H9 (cell line): Measurements from ENCODE around the gene OTOGL. TPM values are rescaled to one million over a fixed set of nuclear protein-coding genes. Genes with fewer than 3 reads are reported as not detected.

Experiments
- DNase-seq: peaks from one replicate; pipeline ENCODE4 v3.0.0-alpha.2; 2017
- H2AFZ ChIP-seq: one replicate; pipeline ENCODE4 v1.6.1; 2013; ENCODE audit warnings: mild to moderate bottlenecking, low read length, control low read depth, moderate library complexity
- H2AK5ac ChIP-seq: 2 replicates; pipeline ENCODE4 v1.6.1; 2013; ENCODE audit warnings: low read length, control low read depth, mixed read lengths; ENCODE audit not compliant: insufficient read length
- H2BK120ac ChIP-seq: one replicate; pipeline ENCODE4 v1.6.1; 2013; ENCODE audit warnings: low read depth, mild to moderate bottlenecking, low read length, control low read depth, inconsistent platforms; ENCODE audit not compliant: poor library complexity, severe bottlenecking
- H2BK12ac ChIP-seq: 2 replicates; pipeline ENCODE4 v1.6.1; 2013; ENCODE audit warnings: low read length, control low read depth, mixed read lengths, low read depth; ENCODE audit not compliant: insufficient read length
- H2BK15ac ChIP-seq: 2 replicates; pipeline ENCODE4 v1.6.1; 2013; ENCODE audit warnings: low read depth, low read length, control low read depth
- H2BK20ac ChIP-seq: one replicate; pipeline ENCODE4 v1.6.1; 2013; ENCODE audit warnings: low read depth, mild to moderate bottlenecking, low read length, control low read depth, inconsistent platforms; ENCODE audit not compliant: poor library complexity, severe bottlenecking
- H2BK5ac ChIP-seq: 2 replicates; pipeline ENCODE4 v1.6.1; 2013; ENCODE audit warnings: low read length, control low read depth, mixed read lengths; ENCODE audit not compliant: insufficient read length
- H3K14ac ChIP-seq: 2 replicates; pipeline ENCODE4 v1.6.1; 2013; ENCODE audit warnings: low read length, control low read depth; ENCODE audit not compliant: insufficient read depth
- H3K18ac ChIP-seq: 2 replicates; pipeline ENCODE4 v1.6.1; 2013; ENCODE audit warnings: low read depth, mild to moderate bottlenecking, mixed read lengths, low read length, control low read depth; ENCODE audit not compliant: insufficient read length
- H3K23ac ChIP-seq: 2 replicates; pipeline ENCODE4 v1.6.1; 2013; ENCODE audit warnings: low read length, control low read depth, mixed read lengths, low read depth; ENCODE audit not compliant: insufficient read length
- H3K23me2 ChIP-seq: 2 replicates; pipeline ENCODE4 v1.6.1; 2013; ENCODE audit warnings: low read depth, mild to moderate bottlenecking, mixed read lengths, low read length, control low read depth; ENCODE audit not compliant: insufficient read length, poor library complexity, severe bottlenecking
- H3K27ac ChIP-seq: 2 replicates; pipeline ENCODE4 v1.5.1; 2013; ENCODE audit warnings: low read length, control low read depth, mixed read lengths, low read depth; ENCODE audit not compliant: insufficient read length
- H3K27me3 ChIP-seq: 2 replicates; pipeline ENCODE4 v1.6.1; 2013; ENCODE audit warnings: low read length, control low read depth, inconsistent platforms; ENCODE audit not compliant: insufficient read depth
- H3K4ac ChIP-seq: 2 replicates; pipeline ENCODE4 v1.6.1; 2013; ENCODE audit warnings: low read depth, mild to moderate bottlenecking, control low read depth, inconsistent platforms, low read length, moderate library complexity
- H3K4me1 ChIP-seq: 2 replicates; pipeline ENCODE4 v1.6.1; 2013; ENCODE audit warnings: low read length, control low read depth, inconsistent platforms; ENCODE audit not compliant: insufficient read depth
- H3K4me2 ChIP-seq: 2 replicates; pipeline ENCODE4 v1.6.1; 2013; ENCODE audit warnings: low read length, control low read depth, mixed read lengths; ENCODE audit not compliant: insufficient read length, insufficient read depth
- H3K56ac ChIP-seq: 2 replicates; pipeline ENCODE4 v1.6.1; 2013; ENCODE audit warnings: low read depth, mild to moderate bottlenecking, mixed read lengths, low read length, control low read depth; ENCODE audit not compliant: insufficient read length
- H3K79me1 ChIP-seq: 2 replicates; pipeline ENCODE4 v1.6.1; 2013; ENCODE audit warnings: low read depth, mild to moderate bottlenecking, moderate library complexity, low read length, control low read depth, inconsistent platforms; ENCODE audit not compliant: insufficient read depth, poor library complexity, severe bottlenecking
- H3K79me2 ChIP-seq: 2 replicates; pipeline ENCODE4 v1.6.1; 2013; ENCODE audit warnings: low read length, control low read depth, inconsistent platforms; ENCODE audit not compliant: insufficient read depth
- H3K9ac ChIP-seq: 2 replicates; pipeline ENCODE4 v1.6.1; 2013; ENCODE audit warnings: low read length, control low read depth, mixed read lengths; ENCODE audit not compliant: insufficient read length; ENCODE audit errors: extremely low read depth
- H3K9me3 ChIP-seq: one replicate; pipeline ENCODE4 v1.6.1; 2013; ENCODE audit warnings: low read depth, low read length, inconsistent platforms; ENCODE audit not compliant: control insufficient read depth
- H3T11ph ChIP-seq: one replicate; pipeline ENCODE4 v1.6.1; 2013; ENCODE audit warnings: mild to moderate bottlenecking, low read length, control low read depth, inconsistent platforms
- H4K20me1 ChIP-seq: one replicate; pipeline ENCODE4 v1.6.1; 2013; ENCODE audit not compliant: control insufficient read depth, insufficient read length, insufficient read depth
- H4K5ac ChIP-seq: 2 replicates; pipeline ENCODE4 v1.6.1; 2013; ENCODE audit warnings: low read depth, mild to moderate bottlenecking, mixed read lengths, low read length, control low read depth; ENCODE audit not compliant: insufficient read length
- H4K8ac ChIP-seq: replicated peaks from 2 replicates; pipeline ENCODE4 v1.6.1; 2013; ENCODE audit warnings: low read length, control low read depth, mixed read lengths, low read depth; ENCODE audit not compliant: insufficient read length
- H4K91ac ChIP-seq: 2 replicates; pipeline ENCODE4 v1.6.1; 2013; ENCODE audit warnings: low read depth, mild to moderate bottlenecking, moderate library complexity, mixed read lengths, low read length, control low read depth; ENCODE audit not compliant: insufficient read length
- H3K27ac Mint-ChIP-seq, 3 experiments: 2 replicates in 2 of 3; 3 replicates in 1 of 3; pipeline ENCODE4 v1.8.0; 2020 to 2021; ENCODE audit warnings: mixed read lengths in 3 of 3, mild to moderate bottlenecking in 1 of 3, moderate library complexity in 1 of 3
- H3K27me3 Mint-ChIP-seq: 2 replicates; pipeline ENCODE4 v1.8.0; 2021; ENCODE audit warnings: low read depth, mild to moderate bottlenecking, moderate library complexity, mixed read lengths
- H3K36me3 Mint-ChIP-seq, 3 experiments: 2 replicates in 2 of 3; 3 replicates in 1 of 3; pipeline ENCODE4 v1.8.0; 2020 to 2021; ENCODE audit warnings: low read depth in 3 of 3, mixed read lengths in 3 of 3; ENCODE audit not compliant: insufficient read depth in 1 of 3
- H3K4me1 Mint-ChIP-seq, 2 experiments: 2 replicates each; pipeline ENCODE4 v1.8.0; 2020; ENCODE audit warnings: mixed read lengths in 2 of 2
- H3K4me3 Mint-ChIP-seq, 2 experiments: 2 replicates in 1 of 2; 3 replicates in 1 of 2; pipeline ENCODE4 v1.8.0; 2020 to 2021; ENCODE audit warnings: mild to moderate bottlenecking in 2 of 2, mixed read lengths in 2 of 2, moderate library complexity in 1 of 2
- H3K9me3 Mint-ChIP-seq, 2 experiments: 2 replicates in 1 of 2; 3 replicates in 1 of 2; pipeline ENCODE4 v1.8.0; 2020; ENCODE audit warnings: mild to moderate bottlenecking in 2 of 2, mixed read lengths in 2 of 2, moderate library complexity in 1 of 2
- CTCF ChIP-seq: fragments of 200-600 bp; sonication (generic); conservative IDR thresholded peaks from 3 replicates; pipeline ENCODE4 v1.8.0; 2021; ENCODE audit warnings: antibody characterized with exemption, mild to moderate bottlenecking
- total RNA-seq: library from RNA; stranded (reverse); gene quantifications from 2 replicates; pipeline ENCODE4 v1.2.1, GENCODE V29; 2021

Gene OTOGL
- total RNA-seq, 1 experiment from 2014 or later, result 0.11 TPM

DNA sequence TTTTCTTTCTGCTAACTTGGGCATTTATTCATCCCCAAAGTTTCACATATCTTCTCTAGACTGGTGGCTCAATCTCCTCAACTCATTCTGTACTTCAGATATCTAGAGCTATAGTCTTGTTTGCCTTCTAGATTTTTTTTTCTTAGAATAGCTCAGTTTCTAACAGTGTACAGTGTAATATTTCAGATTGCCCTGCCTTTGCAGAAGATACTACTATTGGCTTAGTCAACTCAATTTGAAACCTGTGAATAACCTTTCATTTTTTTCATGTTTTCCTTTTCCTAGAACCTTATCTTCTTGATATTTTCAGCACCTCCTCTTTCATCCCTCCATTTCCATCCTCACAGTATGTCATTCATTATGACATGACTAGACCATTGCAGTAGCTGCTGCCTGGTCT is 69.6 kb downstream of the OTOGL start:
- H2AFZ ChIP-seq, result no peak overlapping the region
- no peak overlapping the region for H3K23ac ChIP-seq
- Mint-ChIP-seq H3K4me1 (peaks cover 7 to 9% of the 10 kb centered on the region in 2 experiments), H3K36me3 (no peaks in the 10 kb centered on the region; a peak in 1 of 7 replicates), H3K9me3 (no peaks in the 10 kb centered on the region; a peak in 1 of 5 replicates), H3K27ac (no peak overlapping the region), H3K4me3 (no peak overlapping the region), H3K27me3 (no peaks in the 10 kb centered on the region)
- no peaks in the 10 kb centered on the region for H3K79me2 ChIP-seq
- TF ChIP-seq CTCF, result no peak
- H2BK12ac ChIP-seq, result no peak overlapping the region
- no peaks in the 10 kb centered on the region for H4K20me1 ChIP-seq
- H3K27me3 ChIP-seq, result no peaks in the 10 kb centered on the region
- H3K4me2 ChIP-seq, result no peak overlapping the region
- no peak overlapping the region for H4K5ac ChIP-seq
- H3K79me1 ChIP-seq, result no peaks in the 10 kb centered on the region
- no peak overlapping the region for H3K9ac ChIP-seq
- H3K4ac ChIP-seq, result no peak overlapping the region
- no peak overlapping the region for H3K27ac ChIP-seq
- H2BK120ac ChIP-seq, result no peak overlapping the region
- H2BK20ac ChIP-seq, result no peak overlapping the region
- no peak for DNase-seq
- no peak overlapping the region for H3T11ph ChIP-seq
- H3K23me2 ChIP-seq, result no peaks in the 10 kb centered on the region
- H3K14ac ChIP-seq, result no peak overlapping the region
- H2AK5ac ChIP-seq, result no peak overlapping the region
- H3K4me1 ChIP-seq, result no peaks in the 10 kb centered on the region
- H3K9me3 ChIP-seq, result no peaks in the 10 kb centered on the region
- no peak overlapping the region for H2BK15ac ChIP-seq
- H4K91ac ChIP-seq, result no peak overlapping the region
- no peak overlapping the region for H4K8ac ChIP-seq
- no peak overlapping the region for H3K56ac ChIP-seq
- no peak overlapping the region for H2BK5ac ChIP-seq
- no peak overlapping the region for H3K18ac ChIP-seq
